ENCODE results near the gene DMXL1. TPM values are rescaled to one million over a fixed set of nuclear protein-coding genes. Genes with fewer than 3 reads are reported as not detected.
"Not testable (repeated sequence)": the region's sequence is repeated elsewhere in the genome, so short reads cannot be mapped to it uniquely, and the experiment has no call there.

The DMXL1 gene
- total RNA-seq, 1 donor from 2014 or later, result 22.6 TPM

DNA sequence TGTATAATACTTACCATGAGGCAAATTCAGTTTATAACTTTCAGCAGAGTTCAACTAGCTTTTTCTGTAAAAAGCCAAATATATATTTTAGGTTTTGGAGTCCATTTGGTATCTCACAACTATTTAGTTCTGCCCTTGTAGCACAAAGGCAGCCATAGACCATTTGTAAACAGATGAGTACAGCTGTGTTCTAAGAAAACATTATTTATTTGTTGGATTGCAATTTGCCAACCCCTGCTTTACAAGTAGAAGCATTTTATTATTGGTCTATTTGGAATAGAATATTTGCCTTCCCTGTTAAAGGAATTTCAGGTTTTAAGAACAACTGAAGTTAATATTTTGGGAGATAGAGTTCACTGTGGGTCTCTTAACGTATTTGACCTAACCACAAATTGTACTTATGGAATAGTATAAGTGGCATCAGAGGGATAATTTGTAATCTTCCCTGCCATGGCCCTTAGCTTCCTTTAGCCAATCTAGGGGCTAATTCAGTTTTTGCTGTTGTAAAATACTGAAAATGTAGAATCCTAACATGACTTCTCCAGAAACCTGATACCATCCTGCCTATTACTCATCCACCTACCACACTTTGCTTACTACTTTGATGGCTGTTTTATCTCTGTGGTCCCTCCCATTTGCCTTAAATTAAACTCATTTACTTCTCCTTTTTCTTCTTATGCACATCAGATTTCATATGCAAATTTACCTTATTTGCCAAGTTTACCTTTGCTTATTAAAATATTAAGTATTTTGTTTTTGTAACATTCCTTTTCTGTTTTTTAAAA lies 109.2 kb downstream of the DMXL1 start:
- no peak for ATAC-seq

DNA sequence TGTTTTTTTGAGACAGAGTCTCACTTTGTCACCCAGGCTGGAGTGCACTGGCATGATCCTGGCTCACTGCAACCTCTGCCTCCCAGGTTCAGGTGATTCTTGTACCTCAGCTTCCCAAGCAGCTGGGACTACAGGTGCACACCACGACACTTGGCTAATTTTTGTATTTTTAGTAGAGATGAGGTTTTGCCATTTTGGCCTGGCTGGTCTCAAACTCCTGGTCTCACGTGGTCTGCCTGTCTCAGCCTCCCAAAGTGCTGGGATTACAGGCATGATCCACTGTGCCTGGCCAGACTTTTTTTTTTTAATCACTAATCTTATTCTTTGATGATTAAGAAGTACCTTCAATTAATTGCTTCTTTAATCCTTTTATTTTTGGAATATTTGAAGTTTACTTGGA lies 114.6 kb downstream of the DMXL1 start:
- DNase-seq (ENCODE audit: missing footprints); intact Hi-C loops (cut with DNase I); ATAC-seq: not testable (repeated sequence)

More for the DNA sequence above, 109.2 kb downstream of the DMXL1 start:
- intact Hi-C loops (cut with DNase I), result no loop called here
- DNase-seq (ENCODE audit: missing footprints), result no peak

DNA sequence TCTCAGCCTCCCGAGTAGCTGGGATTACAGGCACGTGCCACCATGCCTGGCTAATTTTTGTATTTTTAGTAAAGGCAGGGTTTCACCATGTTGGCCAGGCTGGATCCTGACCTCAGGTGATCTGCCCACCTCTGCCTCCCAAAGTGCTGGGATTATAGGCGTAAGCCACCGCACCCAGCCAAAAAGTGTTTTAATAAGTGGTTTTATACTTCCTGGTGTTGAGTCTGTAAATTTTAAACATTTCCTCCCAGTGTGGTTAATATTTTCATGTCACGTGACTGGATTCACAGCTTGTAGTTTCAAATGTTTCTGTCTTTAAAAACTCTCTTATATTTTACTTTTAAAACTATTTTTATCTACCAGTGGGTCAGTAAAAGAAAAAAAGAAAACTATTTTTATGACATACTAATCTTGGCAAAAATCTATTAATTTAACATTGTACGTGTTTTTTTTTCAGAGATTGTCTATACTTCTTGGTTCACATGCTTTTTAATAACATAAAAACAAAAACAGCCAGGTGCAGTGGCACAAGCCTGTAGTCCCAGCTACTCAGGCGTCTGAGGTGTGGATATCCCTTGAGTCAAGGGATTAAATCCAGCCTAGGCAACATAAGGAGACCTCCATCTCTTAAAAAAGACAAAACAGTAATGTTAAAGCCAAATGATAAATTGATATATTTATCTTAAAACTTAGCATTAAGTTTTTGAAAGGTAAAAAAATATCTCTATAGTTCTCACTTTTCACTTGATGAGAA lies 117.1 kb downstream of the DMXL1 start:
- DNase-seq (ENCODE audit: missing footprints) (no peak), ATAC-seq (no peak)
- intact Hi-C loops (cut with DNase I), result no loop called here

- intact Hi-C loops (cut with DNase I), result no loop called here
- ATAC-seq, result no peak
These were observed 119.7 kb downstream of the DMXL1 start for GRCh38 chr5:119190470-119191095.

GRCh38 chr5:119191944-119192343 lies 121.1 kb downstream of the DMXL1 start:
- DNase-seq (ENCODE audit: missing footprints) (no peak), ATAC-seq (no peak)
- intact Hi-C loops (cut with DNase I), result no loop called here

More at GRCh38 chr5:119190470-119191095, 119.7 kb downstream of the DMXL1 start:
- no peak for DNase-seq (ENCODE audit: missing footprints)

GRCh38 chr5:119200795-119201194 lies 129.9 kb downstream of the DMXL1 start:
- ATAC-seq (no peak), DNase-seq (ENCODE audit: missing footprints) (no peak)
- intact Hi-C loops (cut with DNase I), result no loop called here

DNA sequence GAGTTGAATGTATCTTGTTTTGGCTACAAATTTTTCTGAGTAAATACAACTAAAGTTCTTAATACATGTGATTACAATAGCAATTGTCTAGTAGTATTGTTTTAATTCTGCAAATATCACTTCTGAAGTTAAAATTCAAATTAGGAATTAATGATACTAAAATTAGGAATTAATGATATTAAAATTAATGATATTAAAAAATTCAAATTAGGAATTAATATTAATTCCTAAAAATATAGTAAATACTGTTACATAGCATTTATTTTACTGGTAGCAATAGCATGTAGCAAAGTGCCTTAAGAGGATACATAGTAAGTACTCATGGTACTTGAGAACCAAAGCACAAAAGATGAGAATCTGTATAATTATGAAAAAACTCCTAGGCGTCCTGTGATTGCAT lies 136.2 kb downstream of the DMXL1 start:
- no peak for ATAC-seq
- intact Hi-C loops (cut with DNase I), result no loop called here
- no peak for DNase-seq (ENCODE audit: missing footprints)

- intact Hi-C loops (cut with DNase I), result no loop called here
- ATAC-seq, result no peak
- DNase-seq (ENCODE audit: missing footprints), result no peak
These were observed 141.1 kb downstream of the DMXL1 start for GRCh38 chr5:119212026-119212425.

- ATAC-seq (no peak), DNase-seq (ENCODE audit: missing footprints) (no peak)
- intact Hi-C loops (cut with DNase I), result no loop called here
These were observed 141.8 kb downstream of the DMXL1 start for GRCh38 chr5:119212676-119213075.

GRCh38 chr5:119217183-119217582 lies 146.3 kb downstream of the DMXL1 start:
- ATAC-seq (no peak), DNase-seq (ENCODE audit: missing footprints) (no peak)
- intact Hi-C loops (cut with DNase I), result no loop called here

GRCh38 chr5:119218830-119219782 lies 148.2 kb downstream of the DMXL1 start:
- DNase-seq (ENCODE audit: missing footprints), result no peak
- no peak for ATAC-seq
- intact Hi-C loops (cut with DNase I), result no loop called here

GRCh38 chr5:119220576-119221197 lies 149.8 kb downstream of the DMXL1 start:
- ATAC-seq (no peak), DNase-seq (ENCODE audit: missing footprints) (no peak)
- intact Hi-C loops (cut with DNase I), result no loop called here

- no peak for ATAC-seq
- intact Hi-C loops (cut with DNase I), result no loop called here
- no peak for DNase-seq (ENCODE audit: missing footprints)
These were observed 150.4 kb downstream of the DMXL1 start for GRCh38 chr5:119221330-119221729.

- intact Hi-C loops (cut with DNase I), result no loop called here
- DNase-seq (ENCODE audit: missing footprints) (no peak), ATAC-seq (no peak)
These were observed 159.1 kb downstream of the DMXL1 start for GRCh38 chr5:119229950-119230349.

GRCh38 chr5:119238265-119239118 lies 167.6 kb downstream of the DMXL1 start:
- no peak for DNase-seq (ENCODE audit: missing footprints)
- intact Hi-C loops (cut with DNase I), result no loop called here
- no peak for ATAC-seq

GRCh38 chr5:119239119-119239417 lies 168.2 kb downstream of the DMXL1 start:
- intact Hi-C loops (cut with DNase I), result no loop called here
- no peak for DNase-seq (ENCODE audit: missing footprints)
- no peak for ATAC-seq

GRCh38 chr5:119239826-119240225 lies 168.9 kb downstream of the DMXL1 start:
- ATAC-seq; intact Hi-C loops (cut with DNase I); DNase-seq (ENCODE audit: missing footprints): not testable (repeated sequence)

DNA sequence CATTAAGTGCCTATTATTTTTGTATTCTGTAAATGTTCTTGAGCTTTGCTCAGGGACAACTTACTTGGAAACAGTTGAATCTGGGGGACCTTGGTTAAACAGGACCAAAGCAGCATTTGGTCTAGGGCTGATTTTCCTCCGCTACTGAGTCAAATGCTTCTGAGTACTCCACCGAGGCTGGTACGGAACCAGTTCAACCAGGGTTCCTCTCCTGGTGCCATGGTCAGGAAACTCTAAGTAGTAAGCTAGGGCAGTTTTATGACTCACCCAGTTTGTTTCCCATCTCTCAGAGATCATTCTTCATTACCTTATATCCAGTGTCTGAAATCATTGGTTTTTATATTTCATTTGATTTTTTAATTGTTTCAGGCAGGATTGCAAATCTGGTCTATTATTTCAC lies 173.0 kb downstream of the DMXL1 start:
- DNase-seq (ENCODE audit: missing footprints), result no peak
- intact Hi-C loops (cut with DNase I), result no loop called here
- no peak for ATAC-seq

Measured in Right ventricle myocardium inferior (tissue), 1 donor.